Measurements from ENCODE around the gene SULF2.
A peak's percentile ranks its signal among the peaks of the same experiment; 100 is the strongest.

Gene SULF2

DNA sequence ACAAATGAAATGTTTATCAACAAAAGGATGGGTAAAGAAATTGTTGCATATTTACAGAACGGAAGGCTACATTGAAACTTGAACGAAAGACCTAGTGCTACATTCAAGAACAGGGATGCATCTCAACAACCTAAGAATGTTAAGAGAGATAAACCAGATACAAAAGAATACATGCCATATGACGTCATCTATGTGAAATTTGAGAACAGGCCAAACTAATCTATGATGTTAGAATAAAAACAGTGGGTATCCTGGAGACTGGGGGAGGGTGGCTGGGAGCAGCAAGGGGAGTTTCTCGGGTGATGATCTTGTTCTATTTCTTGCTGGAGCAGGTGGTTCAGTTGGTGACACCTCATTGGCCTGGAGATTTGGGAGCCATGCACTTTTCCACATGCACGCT is 81.5 kb downstream of the SULF2 start:
- TF ChIP-seq, protein P1, sequence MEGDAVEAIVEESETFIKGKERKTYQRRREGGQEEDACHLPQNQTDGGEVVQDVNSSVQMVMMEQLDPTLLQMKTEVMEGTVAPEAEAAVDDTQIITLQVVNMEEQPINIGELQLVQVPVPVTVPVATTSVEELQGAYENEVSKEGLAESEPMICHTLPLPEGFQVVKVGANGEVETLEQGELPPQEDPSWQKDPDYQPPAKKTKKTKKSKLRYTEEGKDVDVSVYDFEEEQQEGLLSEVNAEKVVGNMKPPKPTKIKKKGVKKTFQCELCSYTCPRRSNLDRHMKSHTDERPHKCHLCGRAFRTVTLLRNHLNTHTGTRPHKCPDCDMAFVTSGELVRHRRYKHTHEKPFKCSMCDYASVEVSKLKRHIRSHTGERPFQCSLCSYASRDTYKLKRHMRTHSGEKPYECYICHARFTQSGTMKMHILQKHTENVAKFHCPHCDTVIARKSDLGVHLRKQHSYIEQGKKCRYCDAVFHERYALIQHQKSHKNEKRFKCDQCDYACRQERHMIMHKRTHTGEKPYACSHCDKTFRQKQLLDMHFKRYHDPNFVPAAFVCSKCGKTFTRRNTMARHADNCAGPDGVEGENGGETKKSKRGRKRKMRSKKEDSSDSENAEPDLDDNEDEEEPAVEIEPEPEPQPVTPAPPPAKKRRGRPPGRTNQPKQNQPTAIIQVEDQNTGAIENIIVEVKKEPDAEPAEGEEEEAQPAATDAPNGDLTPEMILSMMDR (conservative IDR thresholded peaks at IDR 0.05; ENCODE audit: low read depth), result no peak
- no peak overlapping the region for H3K27ac ChIP-seq
- ChIA-PET CTCF (interaction anchor here (0.6 to 1.1 kb wide), 3 partner anchors 13 to 259 kb away, joined by 3 to 4 read pairs (median 3); no protein-coding TSS in a partner anchor), POLR2A (ENCODE audit: low non-redundant PET) (no interaction called here)
- no peak for DNase-seq (ENCODE audit: low spot score)

- no peak for DNase-seq (ENCODE audit: low spot score)
- TF ChIP-seq, protein P1 (conservative IDR thresholded peaks at IDR 0.05; ENCODE audit: low read depth), result no peak
- CTCF ChIA-PET, result no interaction called here
- POLR2A ChIA-PET (ENCODE audit: low non-redundant PET), result no interaction called here
- H3K27ac ChIP-seq, result peak overlapping the region; percentile 20; the same call in 1 of the 2 replicates
These were observed 83.7 kb downstream of the SULF2 start for GRCh38 chr20:47701612-47702011.

DNA sequence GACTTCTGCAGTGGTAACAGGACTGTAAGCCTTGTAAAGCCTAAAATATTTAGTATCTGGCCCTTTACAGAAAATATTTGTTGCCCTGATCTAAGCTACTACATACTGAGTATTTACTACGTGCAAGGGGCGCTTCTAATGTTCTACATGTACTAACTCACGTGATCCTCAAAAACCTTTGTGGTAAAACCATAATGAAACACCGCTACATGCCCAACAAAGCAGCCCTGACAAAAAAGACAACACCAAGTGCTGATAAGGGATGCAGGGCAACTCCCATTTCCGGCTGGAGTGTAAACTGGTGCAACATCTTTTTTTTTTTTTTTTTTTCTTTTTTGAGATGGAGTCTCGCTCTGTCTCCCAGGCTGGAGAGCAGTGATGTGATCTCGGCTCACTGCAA is 85.0 kb downstream of the SULF2 start:
- TF ChIP-seq, protein P1 (conservative IDR thresholded peaks at IDR 0.05; ENCODE audit: low read depth), result no peak
- no peak overlapping the region for H3K27ac ChIP-seq
- DNase-seq (ENCODE audit: low spot score), result no peak
- POLR2A ChIA-PET (ENCODE audit: low non-redundant PET), result no interaction called here
- CTCF ChIA-PET, result interaction anchor here (0.6 kb wide), 1 partner anchor 83 kb away, joined by 4 read pairs; no protein-coding TSS in a partner anchor

- CTCF ChIA-PET, result interaction anchor here (0.6 kb wide), 1 partner anchor 83 kb away, joined by 4 read pairs; no protein-coding TSS in a partner anchor
- no peak for DNase-seq (ENCODE audit: low spot score)
These were observed 85.5 kb downstream of the SULF2 start for GRCh38 chr20:47699818-47700217.

DNA sequence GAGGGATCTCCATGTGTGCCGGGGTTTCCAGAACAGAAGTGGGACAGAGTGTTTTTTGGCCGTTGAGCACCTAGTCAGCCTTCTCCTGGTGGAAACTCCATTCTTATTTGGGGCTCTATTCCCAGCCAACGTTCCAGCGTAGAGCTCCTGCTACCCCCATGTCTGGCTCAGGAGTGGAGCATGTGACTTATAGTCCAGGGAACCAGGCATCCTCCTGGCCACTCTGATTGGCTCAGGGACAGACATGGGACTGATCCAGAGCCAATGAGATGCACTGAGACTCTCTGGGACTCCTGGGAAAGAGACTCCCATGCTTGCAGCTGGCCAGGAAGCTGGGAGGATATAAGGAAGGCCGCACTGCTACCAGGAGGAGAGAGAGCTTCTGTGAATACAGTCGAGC is 87.1 kb downstream of the SULF2 start:
- CTCF ChIA-PET, result interaction anchor here (0.6 kb wide), 1 partner anchor 625 kb away, joined by 3 read pairs; no protein-coding TSS in a partner anchor
- H3K27ac ChIP-seq, result peak overlapping the region; percentile 40
- TF ChIP-seq, protein P1 (conservative IDR thresholded peaks at IDR 0.05; ENCODE audit: low read depth), result no peak
- POLR2A ChIA-PET (ENCODE audit: low non-redundant PET), result interaction anchor here (0.6 kb wide), 1 partner anchor 419 kb away, joined by 5 read pairs; no protein-coding TSS in a partner anchor
- DNase-seq (ENCODE audit: low spot score), result no peak

More at GRCh38 chr20:47699818-47700217, 85.5 kb downstream of the SULF2 start:
- TF ChIP-seq, protein P1 (conservative IDR thresholded peaks at IDR 0.05; ENCODE audit: low read depth), result no peak
- POLR2A ChIA-PET (ENCODE audit: low non-redundant PET), result no interaction called here
- H3K27ac ChIP-seq, result peak overlapping the region; percentile 3; the same call in 1 of the 2 replicates

- ChIA-PET CTCF (no interaction called here), POLR2A (ENCODE audit: low non-redundant PET) (no interaction called here)
- no peak for DNase-seq (ENCODE audit: low spot score)
- TF ChIP-seq, protein P1 (conservative IDR thresholded peaks at IDR 0.05; ENCODE audit: low read depth), result no peak
- peak overlapping the region; percentile 40 for H3K27ac ChIP-seq
These were observed 88.4 kb downstream of the SULF2 start for GRCh38 chr20:47696856-47697255.
